ENCODE data around the gene UGT1A8.

The UGT1A8 gene

GRCh38 chr2:233803292-233803911 lies 186.0 kb downstream of the UGT1A8 start:
- no peak for DNase-seq

GRCh38 chr2:233803994-233804393 lies 186.6 kb downstream of the UGT1A8 start:
- no peak for DNase-seq

GRCh38 chr2:233807215-233807865 lies 189.9 kb downstream of the UGT1A8 start:
- no peak for DNase-seq

GRCh38 chr2:233807966-233808935 lies 190.8 kb downstream of the UGT1A8 start:
- no peak for DNase-seq

DNA sequence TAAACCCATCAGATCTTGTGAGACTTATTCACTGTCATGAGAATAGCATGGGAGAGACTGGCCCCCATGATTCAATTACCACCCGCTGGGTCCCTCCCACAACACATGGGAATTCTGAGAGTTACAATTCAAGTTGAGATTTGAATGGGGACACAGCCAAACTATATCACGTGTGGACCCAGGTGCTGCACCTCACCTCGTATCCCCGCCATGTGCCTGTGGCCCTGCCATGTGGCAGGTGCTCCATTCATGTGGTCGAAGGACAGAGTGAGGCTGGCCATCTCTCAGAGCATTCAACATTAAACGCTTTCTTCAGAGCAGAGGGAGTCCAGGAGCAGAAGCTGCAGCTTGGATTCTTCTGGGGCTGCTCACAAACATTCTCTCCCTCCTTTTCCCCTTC lies 193.0 kb downstream of the UGT1A8 start:
- no peak for DNase-seq

DNA sequence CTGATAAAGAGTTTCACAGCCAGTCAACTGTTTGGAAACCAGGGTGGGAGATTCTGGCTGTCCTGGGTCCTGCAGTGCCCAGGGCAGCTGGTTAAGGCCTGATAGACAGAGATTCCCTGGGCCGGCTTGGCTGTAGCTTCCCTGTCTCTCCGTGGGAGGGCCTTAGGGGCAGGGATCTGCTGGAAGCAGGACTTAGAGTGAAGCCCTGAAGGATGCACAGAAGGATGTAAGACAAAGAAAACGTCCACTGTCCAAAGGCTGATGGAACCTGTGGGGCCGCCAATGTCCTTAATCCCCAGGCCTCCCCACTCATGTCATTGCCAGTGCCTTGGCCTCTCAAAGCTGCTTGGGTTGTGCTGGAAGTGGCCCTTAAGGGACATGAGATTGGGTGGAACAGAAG lies 193.7 kb downstream of the UGT1A8 start:
- DNase-seq: no peak

- DNase-seq: no peak
Measured at GRCh38 chr2:233811732-233812131, 194.3 kb downstream of the UGT1A8 start.

GRCh38 chr2:233813236-233814055 lies 196.0 kb downstream of the UGT1A8 start:
- no peak for DNase-seq

- DNase-seq: no peak
Measured at GRCh38 chr2:233814056-233814835, 196.8 kb downstream of the UGT1A8 start.

- DNase-seq: no peak
Measured at GRCh38 chr2:233815861-233816260, 198.4 kb downstream of the UGT1A8 start.

DNA sequence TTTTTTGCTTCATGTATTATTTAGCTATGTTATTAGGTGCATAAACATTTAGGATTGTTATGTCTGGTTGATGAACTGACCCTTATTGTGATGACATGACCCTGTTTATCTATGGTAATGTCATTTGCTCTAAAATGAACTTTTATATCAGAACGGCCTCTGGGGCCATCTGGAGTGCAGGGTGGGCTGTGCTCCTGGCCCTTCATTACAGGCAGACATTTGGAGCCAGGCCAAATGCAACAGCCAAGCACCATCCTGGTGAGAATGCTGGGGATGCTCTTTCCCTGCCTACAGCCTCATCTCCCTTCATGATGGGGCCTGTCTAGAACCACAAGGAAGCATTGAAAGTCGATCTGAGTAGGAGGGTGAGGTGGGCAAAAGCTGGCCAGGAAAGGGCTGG lies 198.9 kb downstream of the UGT1A8 start:
- no peak for DNase-seq

- no peak for DNase-seq
Measured at GRCh38 chr2:233816771-233817170, 199.3 kb downstream of the UGT1A8 start.

GRCh38 chr2:233817361-233817911 lies 200.0 kb downstream of the UGT1A8 start:
- no peak for DNase-seq

- no peak for DNase-seq
Measured at GRCh38 chr2:233817995-233818638, 200.7 kb downstream of the UGT1A8 start.

DNA sequence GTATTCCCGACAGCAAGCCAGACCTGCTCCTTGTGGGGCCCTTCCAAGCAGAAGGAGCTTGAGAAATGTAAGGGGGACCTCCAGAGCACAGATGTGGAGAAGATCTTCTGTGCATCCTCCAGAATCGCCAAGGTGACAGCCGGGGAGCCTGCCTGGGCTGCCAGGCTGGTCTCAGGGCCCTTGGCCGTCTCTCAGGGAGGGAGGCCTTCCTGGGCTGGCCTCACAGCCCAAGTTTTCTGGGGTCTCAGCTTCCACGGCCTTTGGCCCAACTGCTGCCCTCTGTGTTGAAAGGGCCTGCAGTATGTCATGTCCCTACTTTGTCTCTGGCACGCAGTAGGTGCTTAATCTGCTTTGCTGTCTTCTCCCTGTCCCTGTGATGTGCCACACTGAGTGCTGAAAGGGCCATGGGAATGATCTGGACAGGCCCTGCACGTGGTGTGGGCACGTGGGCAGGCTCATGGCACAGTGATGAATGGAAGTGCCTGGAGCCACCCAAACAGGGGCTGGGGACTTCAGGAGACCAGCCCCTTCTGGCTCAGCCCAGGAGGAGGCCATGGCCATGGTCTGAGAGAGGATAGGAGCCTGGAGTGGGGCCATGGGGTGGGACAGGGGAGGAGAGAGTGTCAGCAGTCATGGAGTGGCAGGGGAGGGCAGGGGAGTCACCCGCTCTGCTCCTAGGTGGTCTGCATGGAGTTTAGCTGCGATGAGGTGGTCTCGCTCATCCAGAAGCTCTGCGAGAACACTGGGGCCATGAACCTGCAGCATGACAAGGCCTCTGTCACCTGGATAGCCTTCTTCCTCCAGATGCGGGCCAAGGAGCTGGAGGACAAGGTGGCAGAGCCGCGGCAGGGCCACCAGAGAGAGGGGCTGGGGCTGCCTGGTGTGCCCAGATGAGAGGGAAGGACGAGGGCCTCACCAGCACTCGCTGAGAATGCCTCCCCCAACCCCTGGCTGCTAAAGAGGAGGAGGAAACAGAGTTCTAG lies 201.5 kb downstream of the UGT1A8 start:
- DNase-seq: no peak

DNA sequence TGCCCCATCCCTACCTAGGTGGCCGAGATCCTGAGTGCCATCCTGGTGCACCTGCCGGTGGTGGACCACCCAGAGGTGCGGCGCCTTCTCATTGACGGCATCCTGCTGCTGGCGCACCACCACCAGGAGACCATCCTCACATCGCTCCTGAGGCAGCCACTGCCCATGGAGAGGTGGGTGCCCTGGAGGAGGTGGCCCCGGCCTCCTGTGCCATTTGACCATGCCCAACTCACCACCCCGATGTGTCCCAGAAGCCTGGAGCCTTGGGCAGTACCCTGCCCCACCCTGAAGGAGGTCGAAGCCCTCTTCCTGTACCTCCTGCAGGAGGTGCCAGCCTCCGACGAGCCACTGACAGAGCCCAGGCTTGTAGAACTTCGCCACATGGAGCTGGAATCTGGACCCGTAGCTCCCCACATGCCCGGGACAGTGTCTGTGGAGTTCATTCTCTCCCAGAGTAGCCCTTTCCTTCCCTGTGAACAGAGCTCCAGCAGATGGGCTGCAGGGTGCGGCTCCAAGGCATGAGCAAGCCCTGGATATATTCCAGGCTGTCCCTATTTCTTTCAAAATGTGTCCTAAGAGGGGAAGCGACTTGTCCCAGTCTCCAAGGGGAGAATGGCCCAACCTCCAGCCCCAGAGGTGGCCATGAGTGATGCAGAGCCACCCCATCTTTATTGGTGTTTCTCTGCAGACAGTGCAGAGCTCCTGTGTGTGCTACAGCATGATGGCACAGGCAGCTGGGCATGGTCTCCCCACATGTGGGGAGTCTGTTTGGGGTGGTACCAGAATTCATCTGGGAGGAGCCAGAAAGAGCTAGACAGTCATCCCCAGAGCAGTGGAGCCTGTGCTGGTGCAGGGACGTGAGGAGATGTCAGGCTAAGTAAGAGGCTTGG lies 202.7 kb downstream of the UGT1A8 start:
- DNase-seq: no peak

DNA sequence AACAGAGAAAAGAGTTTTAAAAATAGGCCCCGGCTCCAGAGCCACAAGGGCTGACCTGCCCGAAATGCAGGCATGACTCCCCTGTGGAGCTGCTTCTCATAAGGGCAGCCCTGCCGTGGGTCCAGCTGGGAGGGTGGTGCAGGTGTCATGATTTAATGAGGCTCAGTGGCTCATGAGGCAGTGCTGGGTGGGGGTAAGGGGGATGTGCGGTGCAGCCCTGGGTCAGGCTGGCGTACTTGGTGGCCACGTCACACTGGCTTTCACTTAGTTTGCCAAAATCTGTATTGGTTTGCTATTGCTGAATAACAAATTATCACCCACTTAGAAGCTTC lies 203.3 kb downstream of the UGT1A8 start:
- no peak for DNase-seq

DNA sequence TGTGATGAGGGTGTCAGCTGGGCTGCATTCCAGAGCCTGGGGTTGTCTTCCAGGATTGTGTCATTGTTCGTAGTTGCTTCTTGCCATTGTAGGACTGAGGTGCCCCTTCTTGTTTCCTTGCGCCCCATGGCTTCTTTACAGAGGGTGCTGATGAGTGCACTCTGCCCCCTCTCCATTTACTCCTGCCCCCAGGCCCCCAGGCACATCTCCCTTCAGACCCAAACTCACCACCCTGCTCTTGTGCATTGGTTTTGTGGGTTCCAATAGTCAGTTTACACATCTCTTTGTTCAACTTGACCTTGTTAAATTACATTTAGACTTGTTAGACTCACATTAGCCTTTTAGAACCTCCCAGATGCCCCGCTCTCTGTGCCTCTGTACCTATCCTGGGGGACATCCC lies 203.8 kb downstream of the UGT1A8 start:
- no peak for DNase-seq

DNA sequence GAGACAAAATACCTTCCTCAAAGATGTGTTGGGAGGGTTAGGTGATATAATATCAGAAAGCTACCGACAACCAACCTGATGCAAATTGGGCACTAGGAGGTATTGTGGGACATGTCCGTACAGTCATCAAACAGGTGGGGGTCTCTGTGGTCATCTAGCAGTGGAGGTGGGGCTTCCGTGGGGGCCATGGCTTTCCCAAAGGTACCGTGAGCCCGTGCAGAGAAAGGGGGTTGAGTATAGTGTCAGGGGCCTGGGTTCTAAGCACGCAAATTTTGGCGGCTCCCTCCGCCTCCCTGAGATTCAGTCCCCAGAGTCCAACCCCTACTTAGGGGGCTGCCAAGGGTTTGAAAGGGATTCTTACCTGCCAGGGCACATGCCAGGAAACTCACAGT lies 204.3 kb downstream of the UGT1A8 start:
- DNase-seq: no peak

Measured in central memory CD4-positive, alpha-beta T cell (primary cell).